GM23338 (cell line): Measurements from ENCODE around the gene MYMX. TPM values are rescaled to one million over a fixed set of nuclear protein-coding genes. Genes with fewer than 3 reads are reported as not detected.

Source experiments
- ATAC-seq: fragments of 200-7000 bp; cut with Tn5 transposase; 3 replicates; pipeline ENCODE4 v1.9.1; 2020
- DNase-seq: peaks from one replicate; pipeline ENCODE4 v3.0.0-alpha.2; 2015; ENCODE audit warnings: low spot score
- H2AFZ ChIP-seq: fragments of 200-600 bp; sonication (generic); 2 replicates; pipeline ENCODE4 v1.8.0; 2016; ENCODE audit warnings: antibody characterized with exemption, mild to moderate bottlenecking, moderate library complexity
- H3F3A ChIP-seq: fragments of 200-600 bp; sonication (generic); replicated peaks from 2 replicates; pipeline ENCODE4 v1.8.0; 2017; ENCODE audit warnings: antibody characterized with exemption, mixed run types, low read depth
- H3K27ac ChIP-seq: fragments of 200-600 bp; sonication (generic); 2 replicates; pipeline ENCODE4 v1.6.1; 2016; ENCODE audit warnings: low read depth
- H3K27me3 ChIP-seq: fragments of 200-600 bp; sonication (generic); 2 replicates; pipeline ENCODE4 v1.8.0; 2016; ENCODE audit warnings: mild to moderate bottlenecking, mixed run types, moderate library complexity; ENCODE audit not compliant: insufficient read depth
- H3K36me3 ChIP-seq: fragments of 200-600 bp; sonication (generic); 2 replicates; pipeline ENCODE4 v1.8.0; 2016; ENCODE audit warnings: mild to moderate bottlenecking; ENCODE audit not compliant: insufficient read depth
- H3K4me1 ChIP-seq: fragments of 200-600 bp; sonication (generic); 2 replicates; pipeline ENCODE4 v1.8.0; 2016; ENCODE audit warnings: mild to moderate bottlenecking, moderate library complexity; ENCODE audit not compliant: insufficient read depth
- H3K4me2 ChIP-seq: fragments of 200-600 bp; sonication (generic); 2 replicates; pipeline ENCODE4 v1.7.1; 2017; ENCODE audit warnings: mixed run types
- H3K4me3 ChIP-seq: fragments of 200-600 bp; sonication (generic); 2 replicates; pipeline ENCODE4 v1.6.1; 2016; ENCODE audit warnings: mixed run types
- H3K79me2 ChIP-seq: fragments of 200-600 bp; sonication (generic); replicated peaks from 2 replicates; pipeline ENCODE4 v1.8.0; 2017; ENCODE audit warnings: mild to moderate bottlenecking; ENCODE audit not compliant: insufficient read depth
- H3K9me2 ChIP-seq: fragments of 200-600 bp; sonication (generic); 2 replicates; pipeline ENCODE4 v1.8.0; 2017; ENCODE audit not compliant: insufficient read depth
- H4K20me1 ChIP-seq: fragments of 200-600 bp; sonication (generic); replicated peaks from 2 replicates; pipeline ENCODE4 v1.8.0; 2017; ENCODE audit warnings: mild to moderate bottlenecking; ENCODE audit not compliant: insufficient read depth
- H3K27ac Mint-ChIP-seq: 2 replicates; pipeline ENCODE4 v1.8.0; 2020; ENCODE audit warnings: inconsistent platforms, mild to moderate bottlenecking, moderate library complexity, mixed read lengths
- H3K27me3 Mint-ChIP-seq: 3 replicates; pipeline ENCODE4 v1.8.0; 2022; ENCODE audit warnings: low read depth, mild to moderate bottlenecking, moderate library complexity, mixed read lengths, inconsistent platforms; ENCODE audit not compliant: insufficient read depth, poor library complexity
- H3K36me3 Mint-ChIP-seq: 3 replicates; pipeline ENCODE4 v1.8.0; 2021; ENCODE audit warnings: low read depth, mild to moderate bottlenecking, inconsistent platforms, moderate library complexity, mixed read lengths
- H3K4me1 Mint-ChIP-seq: 3 replicates; pipeline ENCODE4 v1.8.0; 2020; ENCODE audit warnings: mild to moderate bottlenecking, inconsistent platforms, mixed read lengths
- H3K4me3 Mint-ChIP-seq: 3 replicates; pipeline ENCODE4 v1.8.0; 2021; ENCODE audit warnings: moderate library complexity, mild to moderate bottlenecking, inconsistent platforms, mixed read lengths
- H3K9me3 Mint-ChIP-seq: 3 replicates; pipeline ENCODE4 v1.8.0; 2020; ENCODE audit warnings: moderate library complexity, mild to moderate bottlenecking, inconsistent platforms, mixed read lengths
- EZH2 ChIP-seq: fragments of 200-600 bp; sonication (generic); IDR thresholded peaks from one replicate; pipeline ENCODE4 v1.8.0; 2017; ENCODE audit warnings: antibody characterized with exemption, mild to moderate bottlenecking, low read depth; ENCODE audit not compliant: unreplicated experiment
- EZH2phosphoT487 ChIP-seq: fragments of 200-600 bp; sonication (generic); IDR thresholded peaks from one replicate; pipeline ENCODE4 v1.8.1; 2018; ENCODE audit warnings: antibody characterized with exemption; ENCODE audit not compliant: unreplicated experiment
- JUNB ChIP-seq: IDR thresholded peaks from one replicate; pipeline ENCODE4 v1.6.1; 2016; ENCODE audit warnings: antibody characterized with exemption; ENCODE audit not compliant: unreplicated experiment
- NANOG ChIP-seq: IDR thresholded peaks from 2 replicates; pipeline ENCODE4 v1.6.1; 2016; ENCODE audit warnings: antibody characterized with exemption, borderline replicate concordance
- POLR2AphosphoS5 ChIP-seq: IDR thresholded peaks from 2 replicates; pipeline ENCODE4 v1.6.1; 2016; ENCODE audit warnings: antibody characterized with exemption, low read depth
- STAT1 ChIP-seq: IDR thresholded peaks from one replicate; pipeline ENCODE4 v1.6.1; 2016; ENCODE audit warnings: antibody characterized with exemption; ENCODE audit not compliant: unreplicated experiment
- ZNF114 ChIP-seq: fragments of 250-450 bp; sonication (Bioruptor Pico); IDR thresholded peaks from 2 replicates; pipeline ENCODE4 v1.5.0; 2020; ENCODE audit warnings: mild to moderate bottlenecking, moderate library complexity
- ZNF331 ChIP-seq: fragments of 250-450 bp; sonication (Bioruptor Pico); IDR thresholded peaks from 2 replicates; pipeline ENCODE4 v1.5.0; 2020; ENCODE audit warnings: low read depth, mild to moderate bottlenecking, moderate library complexity
- polyA plus RNA-seq: library from polyadenylated mRNA; unstranded; fragments of >200 nt; fragmentation: Nextera tagmentation; extraction: Ambion mirVana; gene quantifications from 2 replicates; pipeline ENCODE4 v1.2.1, GENCODE V29; 2016
- total RNA-seq: library from RNA; depleted of rRNA; stranded (reverse); fragments of >200 nt; shearing (Covaris generic); gene quantifications from 2 replicates; pipeline ENCODE4 v1.2.3, GENCODE V29; 2014
- TF ChIP-seq, protein P1 (sequence below): IDR thresholded peaks from one replicate; pipeline ENCODE4 v1.6.1; 2018; ENCODE audit warnings: antibody characterized with exemption; ENCODE audit not compliant: unreplicated experiment
- TF ChIP-seq, protein P2 (sequence below): IDR thresholded peaks from 2 replicates; pipeline ENCODE4 v1.6.1; 2016; ENCODE audit warnings: antibody characterized with exemption
- TF ChIP-seq, protein P3 (sequence below): fragments of 250-450 bp; sonication (Bioruptor Pico); IDR thresholded peaks from 2 replicates; pipeline ENCODE4 v1.5.0; 2020; ENCODE audit warnings: mild to moderate bottlenecking, moderate library complexity

MYMX gene
- total and polyA plus RNA-seq, 2 experiments from 2014 or later = 2.8 to 7.1 TPM

DNA sequence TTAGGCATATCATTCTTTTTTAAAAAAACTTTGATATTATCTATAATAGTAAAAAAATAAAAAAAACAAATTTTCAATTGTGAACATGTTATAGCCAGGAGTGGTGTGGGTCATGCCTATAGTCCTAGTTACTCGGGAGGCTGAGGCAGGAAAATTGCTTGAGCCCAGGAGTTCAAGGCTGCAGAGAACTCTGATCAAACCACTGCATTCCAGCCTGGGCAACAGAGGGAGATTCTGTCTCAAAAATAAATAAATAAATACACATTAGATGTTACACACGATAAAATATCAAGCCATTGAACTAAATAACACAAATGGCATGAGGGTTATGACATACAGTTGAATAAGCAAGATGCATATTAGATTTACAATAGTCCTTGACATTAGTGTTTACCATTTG lies 27.9 kb upstream of the MYMX start (continued):
- TF ChIP-seq, protein P1, sequence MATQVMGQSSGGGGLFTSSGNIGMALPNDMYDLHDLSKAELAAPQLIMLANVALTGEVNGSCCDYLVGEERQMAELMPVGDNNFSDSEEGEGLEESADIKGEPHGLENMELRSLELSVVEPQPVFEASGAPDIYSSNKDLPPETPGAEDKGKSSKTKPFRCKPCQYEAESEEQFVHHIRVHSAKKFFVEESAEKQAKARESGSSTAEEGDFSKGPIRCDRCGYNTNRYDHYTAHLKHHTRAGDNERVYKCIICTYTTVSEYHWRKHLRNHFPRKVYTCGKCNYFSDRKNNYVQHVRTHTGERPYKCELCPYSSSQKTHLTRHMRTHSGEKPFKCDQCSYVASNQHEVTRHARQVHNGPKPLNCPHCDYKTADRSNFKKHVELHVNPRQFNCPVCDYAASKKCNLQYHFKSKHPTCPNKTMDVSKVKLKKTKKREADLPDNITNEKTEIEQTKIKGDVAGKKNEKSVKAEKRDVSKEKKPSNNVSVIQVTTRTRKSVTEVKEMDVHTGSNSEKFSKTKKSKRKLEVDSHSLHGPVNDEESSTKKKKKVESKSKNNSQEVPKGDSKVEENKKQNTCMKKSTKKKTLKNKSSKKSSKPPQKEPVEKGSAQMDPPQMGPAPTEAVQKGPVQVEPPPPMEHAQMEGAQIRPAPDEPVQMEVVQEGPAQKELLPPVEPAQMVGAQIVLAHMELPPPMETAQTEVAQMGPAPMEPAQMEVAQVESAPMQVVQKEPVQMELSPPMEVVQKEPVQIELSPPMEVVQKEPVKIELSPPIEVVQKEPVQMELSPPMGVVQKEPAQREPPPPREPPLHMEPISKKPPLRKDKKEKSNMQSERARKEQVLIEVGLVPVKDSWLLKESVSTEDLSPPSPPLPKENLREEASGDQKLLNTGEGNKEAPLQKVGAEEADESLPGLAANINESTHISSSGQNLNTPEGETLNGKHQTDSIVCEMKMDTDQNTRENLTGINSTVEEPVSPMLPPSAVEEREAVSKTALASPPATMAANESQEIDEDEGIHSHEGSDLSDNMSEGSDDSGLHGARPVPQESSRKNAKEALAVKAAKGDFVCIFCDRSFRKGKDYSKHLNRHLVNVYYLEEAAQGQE = no peak
- TF ChIP-seq NANOG = no peak

DNA sequence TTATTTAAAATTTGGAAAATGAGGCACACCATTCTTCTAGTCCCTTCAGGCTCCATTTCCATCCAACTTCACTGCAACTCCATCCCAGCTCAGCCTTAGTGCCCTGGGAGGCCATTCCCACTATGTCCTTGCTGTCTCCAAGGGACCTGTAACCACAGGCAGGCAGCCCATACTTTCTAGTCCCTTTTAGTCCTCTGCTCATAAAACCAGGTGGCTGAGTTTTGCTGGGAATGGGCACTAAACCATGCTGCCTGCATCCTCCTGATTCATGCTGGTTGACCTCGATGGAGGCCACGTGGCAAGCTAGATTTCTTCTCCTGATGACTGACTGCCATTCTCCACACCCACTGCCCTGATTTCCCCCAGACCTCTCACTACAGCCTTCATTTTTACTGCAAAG lies 27.5 kb upstream of the MYMX start:
- H3K4me1 Mint-ChIP-seq = peaks cover 26% of the 10 kb centered on the region
- no peak for TF ChIP-seq NANOG
- TF ChIP-seq POLR2AphosphoS5 = no peak
- no peak for TF ChIP-seq ZNF114 (CRISPR knock-in tag)
- no peak for TF ChIP-seq ZNF331 (CRISPR knock-in tag)
- TF ChIP-seq, protein P2, sequence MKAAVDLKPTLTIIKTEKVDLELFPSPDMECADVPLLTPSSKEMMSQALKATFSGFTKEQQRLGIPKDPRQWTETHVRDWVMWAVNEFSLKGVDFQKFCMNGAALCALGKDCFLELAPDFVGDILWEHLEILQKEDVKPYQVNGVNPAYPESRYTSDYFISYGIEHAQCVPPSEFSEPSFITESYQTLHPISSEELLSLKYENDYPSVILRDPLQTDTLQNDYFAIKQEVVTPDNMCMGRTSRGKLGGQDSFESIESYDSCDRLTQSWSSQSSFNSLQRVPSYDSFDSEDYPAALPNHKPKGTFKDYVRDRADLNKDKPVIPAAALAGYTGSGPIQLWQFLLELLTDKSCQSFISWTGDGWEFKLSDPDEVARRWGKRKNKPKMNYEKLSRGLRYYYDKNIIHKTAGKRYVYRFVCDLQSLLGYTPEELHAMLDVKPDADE = no peak
- TF ChIP-seq EZH2 = no peak
- no peak for TF ChIP-seq EZH2phosphoT487
- no peak for TF ChIP-seq STAT1
- TF ChIP-seq, protein P3, sequence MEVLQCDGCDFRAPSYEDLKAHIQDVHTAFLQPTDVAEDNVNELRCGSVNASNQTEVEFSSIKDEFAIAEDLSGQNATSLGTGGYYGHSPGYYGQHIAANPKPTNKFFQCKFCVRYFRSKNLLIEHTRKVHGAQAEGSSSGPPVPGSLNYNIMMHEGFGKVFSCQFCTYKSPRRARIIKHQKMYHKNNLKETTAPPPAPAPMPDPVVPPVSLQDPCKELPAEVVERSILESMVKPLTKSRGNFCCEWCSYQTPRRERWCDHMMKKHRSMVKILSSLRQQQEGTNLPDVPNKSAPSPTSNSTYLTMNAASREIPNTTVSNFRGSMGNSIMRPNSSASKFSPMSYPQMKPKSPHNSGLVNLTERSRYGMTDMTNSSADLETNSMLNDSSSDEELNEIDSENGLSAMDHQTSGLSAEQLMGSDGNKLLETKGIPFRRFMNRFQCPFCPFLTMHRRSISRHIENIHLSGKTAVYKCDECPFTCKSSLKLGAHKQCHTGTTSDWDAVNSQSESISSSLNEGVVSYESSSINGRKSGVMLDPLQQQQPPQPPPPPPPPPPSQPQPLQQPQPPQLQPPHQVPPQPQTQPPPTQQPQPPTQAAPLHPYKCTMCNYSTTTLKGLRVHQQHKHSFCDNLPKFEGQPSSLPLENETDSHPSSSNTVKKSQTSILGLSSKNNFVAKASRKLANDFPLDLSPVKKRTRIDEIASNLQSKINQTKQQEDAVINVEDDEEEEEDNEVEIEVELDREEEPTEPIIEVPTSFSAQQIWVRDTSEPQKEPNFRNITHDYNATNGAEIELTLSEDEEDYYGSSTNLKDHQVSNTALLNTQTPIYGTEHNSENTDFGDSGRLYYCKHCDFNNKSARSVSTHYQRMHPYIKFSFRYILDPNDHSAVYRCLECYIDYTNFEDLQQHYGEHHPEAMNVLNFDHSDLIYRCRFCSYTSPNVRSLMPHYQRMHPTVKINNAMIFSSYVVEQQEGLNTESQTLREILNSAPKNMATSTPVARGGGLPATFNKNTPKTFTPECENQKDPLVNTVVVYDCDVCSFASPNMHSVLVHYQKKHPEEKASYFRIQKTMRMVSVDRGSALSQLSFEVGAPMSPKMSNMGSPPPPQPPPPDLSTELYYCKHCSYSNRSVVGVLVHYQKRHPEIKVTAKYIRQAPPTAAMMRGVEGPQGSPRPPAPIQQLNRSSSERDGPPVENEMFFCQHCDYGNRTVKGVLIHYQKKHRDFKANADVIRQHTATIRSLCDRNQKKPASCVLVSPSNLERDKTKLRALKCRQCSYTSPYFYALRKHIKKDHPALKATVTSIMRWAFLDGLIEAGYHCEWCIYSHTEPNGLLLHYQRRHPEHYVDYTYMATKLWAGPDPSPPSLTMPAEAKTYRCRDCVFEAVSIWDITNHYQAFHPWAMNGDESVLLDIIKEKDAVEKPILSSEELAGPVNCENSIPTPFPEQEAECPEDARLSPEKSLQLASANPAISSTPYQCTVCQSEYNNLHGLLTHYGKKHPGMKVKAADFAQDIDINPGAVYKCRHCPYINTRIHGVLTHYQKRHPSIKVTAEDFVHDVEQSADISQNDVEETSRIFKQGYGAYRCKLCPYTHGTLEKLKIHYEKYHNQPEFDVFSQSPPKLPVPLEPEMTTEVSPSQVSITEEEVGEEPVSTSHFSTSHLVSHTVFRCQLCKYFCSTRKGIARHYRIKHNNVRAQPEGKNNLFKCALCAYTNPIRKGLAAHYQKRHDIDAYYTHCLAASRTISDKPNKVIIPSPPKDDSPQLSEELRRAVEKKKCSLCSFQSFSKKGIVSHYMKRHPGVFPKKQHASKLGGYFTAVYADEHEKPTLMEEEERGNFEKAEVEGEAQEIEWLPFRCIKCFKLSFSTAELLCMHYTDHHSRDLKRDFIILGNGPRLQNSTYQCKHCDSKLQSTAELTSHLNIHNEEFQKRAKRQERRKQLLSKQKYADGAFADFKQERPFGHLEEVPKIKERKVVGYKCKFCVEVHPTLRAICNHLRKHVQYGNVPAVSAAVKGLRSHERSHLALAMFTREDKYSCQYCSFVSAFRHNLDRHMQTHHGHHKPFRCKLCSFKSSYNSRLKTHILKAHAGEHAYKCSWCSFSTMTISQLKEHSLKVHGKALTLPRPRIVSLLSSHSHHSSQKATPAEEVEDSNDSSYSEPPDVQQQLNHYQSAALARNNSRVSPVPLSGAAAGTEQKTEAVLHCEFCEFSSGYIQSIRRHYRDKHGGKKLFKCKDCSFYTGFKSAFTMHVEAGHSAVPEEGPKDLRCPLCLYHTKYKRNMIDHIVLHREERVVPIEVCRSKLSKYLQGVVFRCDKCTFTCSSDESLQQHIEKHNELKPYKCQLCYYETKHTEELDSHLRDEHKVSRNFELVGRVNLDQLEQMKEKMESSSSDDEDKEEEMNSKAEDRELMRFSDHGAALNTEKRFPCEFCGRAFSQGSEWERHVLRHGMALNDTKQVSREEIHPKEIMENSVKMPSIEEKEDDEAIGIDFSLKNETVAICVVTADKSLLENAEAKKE (CRISPR knock-in tag) = no peak
- no peak for TF ChIP-seq JUNB
- TF ChIP-seq, protein P1 = no peak

More for the DNA sequence above, 27.5 kb upstream of the MYMX start:
- H3K36me3 ChIP-seq = no peaks in the 10 kb centered on the region
- no peaks in the 10 kb centered on the region for H3K9me2 ChIP-seq
- no peak overlapping the region for H3K27ac ChIP-seq
- Mint-ChIP-seq H3K9me3 (no peaks in the 10 kb centered on the region), H3K27ac (no peak overlapping the region), H3K4me3 (no peak overlapping the region), H3K36me3 (no peaks in the 10 kb centered on the region), H3K27me3 (peaks cover 22% of the 10 kb centered on the region)
- H3K4me3 ChIP-seq = no peak overlapping the region
- peak overlapping the region; percentile 91 for H2AFZ ChIP-seq
- H3K4me1 ChIP-seq = peaks cover 19% of the 10 kb centered on the region
- no peak overlapping the region for H3K4me2 ChIP-seq
- no peak for DNase-seq
- no peaks in the 10 kb centered on the region for H3K79me2 ChIP-seq
- H4K20me1 ChIP-seq = no peaks in the 10 kb centered on the region
- H3F3A ChIP-seq = 0 out of 2 replicates have a peak, but pooled peaks cover 2% of the 10 kb centered on the region
- no peaks in the 10 kb centered on the region for H3K27me3 ChIP-seq
- no peak for ATAC-seq
